GM19240 (cell line): ENCODE data around the gene ICAM3.
"Not testable (repeated sequence)": the region's sequence is repeated elsewhere in the genome, so short reads cannot be mapped to it uniquely, and the experiment has no call there.

Source experiments
- DNase-seq: peaks from one replicate; pipeline ENCODE4 v3.0.0; 2011; ENCODE audit warnings: low spot score; ENCODE audit not compliant: insufficient read length

The ICAM3 gene

DNA sequence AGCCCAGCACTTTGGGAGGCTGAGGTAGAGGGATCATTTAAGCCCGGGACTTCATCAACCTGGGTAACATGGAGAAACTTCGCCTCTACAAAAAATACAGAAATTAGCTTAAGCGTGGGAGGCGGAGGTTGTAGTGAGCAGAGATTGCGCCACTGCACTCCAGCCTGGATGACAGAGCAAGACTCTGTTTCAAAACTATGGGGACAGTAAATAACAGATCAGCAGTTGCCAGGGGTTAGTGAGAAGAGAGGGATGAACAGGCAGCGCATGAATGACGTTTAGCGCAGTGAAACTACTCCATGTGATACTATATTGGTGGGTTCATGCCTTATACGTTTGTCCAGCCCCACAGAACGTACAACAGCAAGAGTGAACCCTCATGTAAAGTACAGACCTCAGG lies 7.1 kb upstream of the ICAM3 start:
- no peak for DNase-seq

DNA sequence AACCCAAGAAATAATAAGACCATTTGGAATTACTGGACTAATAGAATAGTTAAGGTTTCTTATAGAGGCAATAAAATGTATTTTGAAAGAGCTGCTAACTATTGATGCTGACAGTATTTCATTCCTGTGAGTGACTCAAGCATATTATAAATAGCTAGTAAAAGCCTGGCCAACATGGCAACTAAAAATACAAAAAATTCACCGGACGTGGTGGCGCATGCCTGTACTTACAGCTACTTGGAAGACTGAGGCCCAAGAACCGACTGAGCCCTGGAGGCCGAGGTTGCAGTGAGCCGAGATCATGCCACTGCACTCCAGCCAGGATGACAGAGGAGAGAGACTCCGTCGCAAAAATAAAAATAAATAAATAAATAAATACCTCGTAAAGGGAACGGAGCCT lies 5.4 kb upstream of the ICAM3 start:
- DNase-seq, result no peak

DNA sequence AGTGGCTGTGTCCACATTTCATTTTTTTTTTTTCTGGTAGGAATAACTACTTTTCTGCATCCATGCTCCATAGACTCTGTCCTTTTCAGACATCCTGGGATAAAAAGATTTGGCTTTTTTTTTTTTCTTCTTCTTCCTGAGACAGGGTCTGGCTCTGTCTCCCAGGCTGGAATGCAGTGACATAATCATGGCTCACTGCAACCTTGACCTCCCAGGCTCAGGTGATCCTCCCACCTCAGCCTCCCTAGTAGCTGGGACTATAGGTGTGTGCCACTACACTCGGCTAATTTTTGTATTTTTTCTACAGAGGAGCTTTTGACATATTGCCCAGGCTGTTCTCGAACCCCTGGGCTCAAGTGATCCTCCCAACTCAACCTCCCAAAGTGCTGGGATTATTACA lies 4.1 kb upstream of the ICAM3 start:
- no peak for DNase-seq

DNA sequence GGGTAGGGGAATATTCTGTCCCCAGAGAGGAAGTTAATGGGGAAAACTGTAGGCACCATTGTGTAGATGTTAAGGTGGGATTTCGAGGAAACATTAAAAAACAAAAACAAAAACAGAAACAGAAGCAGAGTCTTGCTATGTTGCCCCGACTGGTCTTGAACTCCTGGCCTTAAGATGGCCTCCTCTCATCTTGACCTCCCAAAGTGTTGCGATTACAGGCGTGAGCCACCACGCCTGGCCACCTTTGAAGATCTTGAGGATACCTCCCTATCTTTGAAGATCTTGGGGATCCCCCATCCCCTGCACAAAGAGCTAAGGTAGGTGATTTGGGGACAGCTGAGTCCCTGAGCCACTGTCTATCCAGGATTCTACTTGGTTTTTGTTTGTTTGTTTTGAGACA lies 553 bp upstream of the ICAM3 start:
- no peak for DNase-seq

DNA sequence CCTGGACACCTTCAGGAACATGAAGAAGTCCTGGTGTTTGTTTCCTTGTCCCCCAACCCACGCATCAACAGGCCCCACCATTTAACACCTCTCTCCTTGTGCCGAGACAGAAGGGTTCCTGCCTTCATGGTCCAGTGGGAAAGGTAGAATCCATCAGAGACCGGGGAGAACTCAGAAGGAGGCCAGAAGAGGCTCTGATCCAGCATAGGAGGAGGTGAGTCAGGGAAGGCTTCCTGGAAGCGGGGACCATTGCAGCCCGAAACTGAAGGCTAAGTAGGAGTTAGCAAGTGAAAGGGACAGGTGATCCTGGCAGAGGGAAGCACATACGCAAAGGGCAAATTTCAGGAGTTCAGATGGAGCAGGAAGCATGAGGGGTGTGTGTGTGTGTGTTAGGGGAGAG lies 484 bp downstream of the ICAM3 start:
- no peak for DNase-seq

DNA sequence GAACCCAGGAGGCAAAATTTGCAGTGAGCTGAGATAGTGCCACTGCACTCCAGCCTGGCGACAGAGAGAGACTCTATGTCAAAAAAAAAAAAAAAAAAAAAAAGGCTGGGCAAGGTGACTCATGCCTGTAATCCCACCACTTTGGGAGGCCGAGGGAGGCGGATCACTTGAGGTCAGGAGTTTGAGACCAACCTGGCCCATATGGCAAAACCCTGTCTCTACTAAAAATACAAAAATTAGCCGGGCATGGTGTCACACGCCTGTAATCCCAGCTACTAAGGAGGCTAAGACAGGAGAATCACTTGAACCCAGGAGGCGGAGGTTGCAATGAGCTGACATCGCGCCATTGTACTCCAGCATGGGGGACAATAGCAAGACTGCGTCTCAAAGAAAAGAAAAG lies 2.7 kb downstream of the ICAM3 start:
- not testable (repeated sequence) for DNase-seq

DNA sequence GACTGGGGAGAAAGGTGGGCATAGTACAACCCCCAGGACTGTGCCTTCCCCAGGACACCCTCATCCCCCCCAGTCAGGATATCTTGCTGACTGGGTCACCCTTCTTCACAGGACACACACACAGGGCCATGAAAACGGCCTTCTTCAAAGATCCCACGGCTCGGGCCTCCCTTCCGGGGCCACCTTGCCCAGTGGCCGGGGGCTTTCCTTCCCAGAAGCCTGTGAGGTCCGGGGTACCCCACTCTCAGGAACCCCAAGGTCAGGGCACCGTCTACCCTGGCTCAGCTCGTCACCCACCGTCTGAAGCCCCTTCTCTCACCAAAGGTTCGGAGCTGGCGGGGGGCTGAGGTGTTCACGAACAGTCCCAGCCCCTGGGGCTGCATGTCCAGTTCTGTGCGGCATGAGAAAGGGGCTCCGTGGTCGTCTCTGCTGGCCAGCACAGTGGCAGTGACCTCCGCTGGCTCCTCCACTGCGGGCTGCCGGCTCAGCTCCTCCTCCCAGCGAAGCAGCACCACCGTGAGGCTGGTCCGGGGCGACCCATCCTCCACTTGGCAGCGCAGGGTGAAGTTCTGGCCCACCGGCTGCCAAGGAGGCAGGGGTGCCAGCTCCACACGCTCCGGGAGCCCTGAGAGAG lies 4.0 kb downstream of the ICAM3 start:
- no peak for DNase-seq

DNA sequence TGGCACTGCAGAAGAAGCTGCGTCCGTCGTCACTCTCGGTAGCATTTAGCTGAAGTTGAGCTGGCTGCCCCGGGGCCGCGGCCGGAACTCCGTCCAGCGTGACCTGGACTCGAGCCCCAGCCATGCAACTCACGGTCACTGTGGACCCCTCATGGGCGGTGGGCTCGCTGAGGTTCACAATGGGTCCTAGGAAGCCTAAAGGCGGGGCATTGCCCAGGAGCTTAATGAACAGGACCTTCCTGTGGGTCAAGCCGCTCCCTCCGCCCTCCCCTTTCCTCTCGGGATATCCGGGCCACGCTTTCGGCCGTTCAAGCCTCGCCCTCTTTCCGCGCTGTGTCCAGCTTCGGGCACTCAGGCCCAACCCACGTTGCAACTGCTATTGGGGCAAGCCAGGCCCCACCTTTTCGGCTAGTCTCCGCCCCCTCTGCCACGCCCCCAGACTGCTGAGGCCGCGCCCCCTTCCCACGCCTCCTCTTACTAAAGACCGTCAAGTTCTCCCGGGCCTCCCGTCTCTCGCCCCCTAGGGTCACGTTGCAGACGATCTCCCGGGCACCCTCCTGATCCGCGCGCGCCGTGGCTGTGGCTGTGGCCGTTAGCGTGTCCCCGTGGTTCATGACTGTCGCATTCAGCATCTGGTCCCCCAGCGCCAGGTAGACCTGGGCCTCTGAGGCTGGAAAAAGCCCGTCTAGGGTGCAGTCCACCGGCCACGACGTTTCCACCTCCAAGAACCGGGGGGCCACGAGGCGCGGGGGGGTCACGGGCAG lies 4.7 kb downstream of the ICAM3 start:
- no peak for DNase-seq

DNA sequence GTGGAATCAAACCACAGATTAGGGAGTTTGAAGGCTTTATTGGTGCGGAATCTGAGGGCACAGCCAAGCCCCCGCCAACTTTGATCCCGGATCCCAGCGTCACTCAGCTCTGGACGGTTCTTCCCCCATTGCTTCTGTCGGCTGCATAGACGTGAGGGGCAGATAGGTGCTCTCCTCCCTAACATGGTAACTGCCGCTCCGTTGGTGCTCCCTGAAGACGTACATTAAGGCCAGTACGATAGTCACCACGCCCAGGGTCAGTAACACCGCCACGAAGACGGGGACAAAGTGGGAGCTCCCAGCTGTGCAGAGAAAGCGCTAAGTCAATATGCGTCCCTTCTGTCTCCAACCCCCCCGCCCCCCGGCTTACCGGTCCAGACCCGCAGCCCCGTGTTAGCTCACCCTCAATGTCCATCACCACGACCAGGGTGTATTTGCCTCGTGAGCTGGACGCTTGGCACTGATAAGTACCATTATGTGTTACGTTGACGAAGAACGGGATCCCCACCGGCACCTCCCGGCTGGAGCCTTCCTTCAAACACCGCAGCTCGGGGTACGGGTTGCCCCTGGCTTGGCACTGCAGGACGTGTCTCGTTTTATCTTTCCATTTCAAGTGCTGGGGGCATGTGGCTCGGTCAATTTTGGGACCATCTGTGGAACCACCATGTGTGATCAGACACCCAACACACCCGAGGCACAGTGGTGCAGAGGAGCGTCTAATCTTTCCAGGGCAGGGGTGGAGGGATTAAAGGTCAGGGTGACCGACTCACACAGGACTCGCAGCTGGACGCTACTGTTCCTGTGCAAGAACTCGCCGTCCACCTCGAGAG lies 5.5 kb downstream of the ICAM3 start:
- DNase-seq, result no peak

DNA sequence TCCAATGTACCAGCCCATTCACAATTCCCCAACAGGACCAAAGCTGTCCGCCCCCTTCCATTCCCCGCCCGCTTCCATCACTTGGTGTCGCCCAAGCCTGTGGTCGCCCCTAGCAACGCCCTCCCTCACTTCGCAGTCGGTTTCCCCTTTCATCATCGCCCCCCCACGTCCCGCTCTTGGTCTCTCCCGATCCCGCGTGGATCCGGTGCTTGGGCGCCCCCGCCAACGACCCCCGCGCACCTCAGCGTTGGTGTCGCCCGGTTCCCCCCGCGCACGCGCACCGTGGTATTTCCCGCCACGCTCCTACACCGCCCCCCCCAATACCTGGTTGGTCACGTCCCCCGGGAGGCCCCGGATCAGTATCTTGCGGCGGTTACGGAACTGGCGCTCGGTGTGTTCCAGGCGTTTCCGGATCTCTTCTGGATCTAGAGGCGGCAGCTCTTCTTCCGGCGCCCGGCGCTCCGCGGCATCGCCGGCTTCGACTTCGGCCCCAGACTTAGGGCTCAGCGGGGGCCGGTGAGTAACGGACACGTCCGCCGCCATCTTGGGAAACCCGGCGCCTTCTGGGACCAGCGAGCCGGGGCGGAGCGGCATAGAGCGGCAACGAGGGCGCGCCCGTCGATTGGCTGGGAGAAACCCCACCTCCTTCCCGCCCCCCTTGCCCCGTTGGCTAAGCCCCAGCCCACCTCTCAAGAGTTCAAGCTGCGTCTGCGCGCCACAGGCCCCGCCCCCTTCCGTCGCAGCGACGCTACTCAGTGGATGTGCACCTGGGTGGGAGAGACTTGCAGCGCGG lies 6.3 kb downstream of the ICAM3 start, which contains the start of gene RAVER1:
TSS of gene RAVER1 (minus strand) at position 565 of the 793 bp plus-strand sequence. CDS start at position 543, 22 bp downstream.
- DNase-seq, result peak; percentile 98

DNA sequence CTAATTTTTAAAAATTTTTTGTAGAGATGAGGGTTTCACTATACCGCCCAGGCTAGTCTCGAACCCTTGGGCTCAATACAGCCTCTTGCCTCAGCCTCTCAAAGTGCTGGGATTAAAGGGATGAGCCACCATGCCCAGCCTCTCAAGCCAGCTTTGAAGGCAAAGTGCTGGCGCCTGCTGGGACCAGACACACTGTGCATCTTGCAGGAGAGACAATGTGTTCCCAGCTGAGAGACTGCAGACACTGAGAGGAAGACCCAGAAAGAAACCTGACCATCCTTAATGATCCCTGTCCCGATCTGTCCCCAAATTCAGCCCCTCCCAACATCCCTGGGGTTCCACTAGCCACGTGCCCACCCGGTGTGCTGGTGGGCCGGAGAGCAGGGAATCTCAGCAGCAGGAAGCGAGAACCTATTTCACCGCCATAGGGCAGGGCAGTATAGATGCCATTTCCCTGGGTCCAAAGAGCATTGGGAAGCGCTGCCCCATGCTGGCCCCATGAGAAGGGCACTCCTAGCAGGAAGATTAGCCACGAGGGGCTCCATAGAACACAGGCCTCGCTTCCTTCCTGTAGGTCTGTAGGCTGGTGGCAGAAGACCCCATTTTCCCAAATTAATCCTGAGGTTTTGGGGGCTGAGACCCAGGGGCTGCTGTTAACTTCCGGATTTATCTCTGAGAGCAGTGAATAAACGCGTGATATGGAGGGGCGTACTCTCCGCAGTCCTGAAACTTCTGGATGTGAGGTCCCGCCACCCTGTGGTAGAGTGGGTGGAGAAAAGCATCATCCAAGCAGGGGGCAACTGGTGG lies 7.1 kb downstream of the ICAM3 start:
- no peak for DNase-seq

DNA sequence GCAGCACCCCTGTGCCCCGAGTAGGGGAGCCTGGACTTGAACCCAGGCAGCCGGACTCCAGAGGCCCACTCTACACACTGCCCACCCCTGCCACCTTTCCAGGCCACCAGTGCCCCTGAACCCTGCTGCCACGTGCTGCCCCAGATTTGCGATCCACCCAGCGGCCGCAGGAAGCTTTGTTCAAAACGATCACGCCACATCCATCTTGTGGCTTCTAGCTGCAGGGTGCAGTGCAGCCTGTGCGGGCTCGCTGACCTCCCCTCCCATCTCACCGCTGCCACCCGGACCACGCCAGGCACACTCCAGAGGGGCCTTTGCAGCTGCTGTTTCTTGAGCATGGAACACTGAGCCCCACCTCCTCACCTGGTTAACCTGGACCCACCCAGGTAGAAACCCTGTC lies 9.9 kb downstream of the ICAM3 start:
- DNase-seq, result no peak

DNA sequence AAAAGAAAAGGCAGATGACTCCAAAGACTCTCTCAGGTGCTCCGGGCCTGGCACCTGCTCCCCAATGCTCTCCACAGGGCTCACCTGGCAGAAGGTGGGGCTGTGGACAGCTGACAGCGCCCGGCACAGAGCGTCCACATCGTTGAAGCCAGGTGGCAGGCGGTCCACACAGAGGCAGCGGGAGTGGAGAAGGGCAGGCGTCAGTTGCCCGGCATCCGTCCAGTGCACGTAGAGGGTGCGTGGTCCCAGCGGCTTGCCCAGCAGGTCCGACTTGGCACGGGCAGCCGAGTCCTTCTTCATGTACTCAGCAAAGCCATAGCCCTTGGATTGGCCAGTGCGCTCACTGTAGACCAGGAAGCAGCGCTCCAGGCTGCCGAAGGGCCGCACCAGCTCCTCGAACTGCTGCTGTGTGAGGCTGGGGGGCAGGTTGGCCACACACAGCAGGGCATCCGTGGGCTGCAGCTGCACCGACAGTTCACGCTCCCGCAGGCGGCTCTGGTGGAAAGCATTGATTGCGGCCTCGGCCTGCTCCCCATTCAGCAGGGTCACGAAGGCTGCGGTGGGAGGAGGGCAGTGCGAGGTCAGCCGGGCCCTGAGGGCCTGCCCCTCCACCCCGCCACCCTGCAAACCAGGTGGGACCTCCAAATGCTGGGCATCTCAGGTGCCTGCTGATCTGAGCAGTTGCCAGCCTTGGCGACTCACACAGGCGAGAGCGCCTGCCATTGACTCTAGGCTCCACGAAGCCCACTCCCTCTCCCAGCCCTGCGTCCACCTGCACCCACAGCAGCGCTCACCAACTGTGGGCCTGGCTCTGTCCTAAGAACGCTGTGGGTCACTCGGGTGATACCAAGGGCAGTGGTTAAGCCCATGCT lies 10.6 kb downstream of the ICAM3 start:
- DNase-seq, result no peak

DNA sequence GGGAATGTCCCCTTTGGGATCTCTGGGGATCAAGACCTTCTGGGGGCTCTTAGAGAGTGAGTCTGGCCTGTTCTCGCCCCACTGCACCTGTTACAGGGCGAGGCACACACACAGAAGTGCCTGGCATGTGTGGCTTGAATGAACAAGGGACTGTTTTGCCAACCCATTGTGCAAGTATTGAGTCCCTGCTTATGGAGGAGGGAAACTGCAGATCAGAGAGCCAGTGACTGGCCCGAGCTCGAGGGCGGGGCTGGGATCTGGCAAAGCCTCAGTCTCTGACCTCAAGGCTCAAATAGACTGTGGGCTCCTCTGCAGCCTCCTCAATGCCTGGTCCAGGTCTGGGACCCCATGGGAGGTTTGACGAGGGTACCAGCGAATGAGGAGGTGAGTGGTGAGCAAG lies 11.6 kb downstream of the ICAM3 start:
- no peak for DNase-seq

DNA sequence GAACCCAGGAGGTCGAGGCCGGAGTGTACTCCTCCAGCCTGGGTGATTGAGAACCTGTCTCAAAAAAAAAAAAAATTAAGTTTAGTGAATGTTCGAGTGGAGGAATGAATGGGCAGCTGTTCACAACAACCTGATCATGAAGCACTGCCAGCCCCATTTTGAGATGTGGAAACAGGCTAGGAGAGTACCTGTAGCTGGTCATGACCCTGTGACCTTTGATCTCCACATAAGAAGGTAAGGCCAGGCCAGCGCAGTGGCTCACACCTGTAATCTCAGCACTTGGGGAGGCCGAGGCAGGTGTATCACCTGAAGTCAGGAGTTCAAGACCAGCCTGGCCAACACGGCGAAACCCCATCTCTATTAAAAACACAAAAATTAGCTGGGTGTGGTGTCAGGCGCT lies 13.7 kb downstream of the ICAM3 start:
- DNase-seq, result no peak

DNA sequence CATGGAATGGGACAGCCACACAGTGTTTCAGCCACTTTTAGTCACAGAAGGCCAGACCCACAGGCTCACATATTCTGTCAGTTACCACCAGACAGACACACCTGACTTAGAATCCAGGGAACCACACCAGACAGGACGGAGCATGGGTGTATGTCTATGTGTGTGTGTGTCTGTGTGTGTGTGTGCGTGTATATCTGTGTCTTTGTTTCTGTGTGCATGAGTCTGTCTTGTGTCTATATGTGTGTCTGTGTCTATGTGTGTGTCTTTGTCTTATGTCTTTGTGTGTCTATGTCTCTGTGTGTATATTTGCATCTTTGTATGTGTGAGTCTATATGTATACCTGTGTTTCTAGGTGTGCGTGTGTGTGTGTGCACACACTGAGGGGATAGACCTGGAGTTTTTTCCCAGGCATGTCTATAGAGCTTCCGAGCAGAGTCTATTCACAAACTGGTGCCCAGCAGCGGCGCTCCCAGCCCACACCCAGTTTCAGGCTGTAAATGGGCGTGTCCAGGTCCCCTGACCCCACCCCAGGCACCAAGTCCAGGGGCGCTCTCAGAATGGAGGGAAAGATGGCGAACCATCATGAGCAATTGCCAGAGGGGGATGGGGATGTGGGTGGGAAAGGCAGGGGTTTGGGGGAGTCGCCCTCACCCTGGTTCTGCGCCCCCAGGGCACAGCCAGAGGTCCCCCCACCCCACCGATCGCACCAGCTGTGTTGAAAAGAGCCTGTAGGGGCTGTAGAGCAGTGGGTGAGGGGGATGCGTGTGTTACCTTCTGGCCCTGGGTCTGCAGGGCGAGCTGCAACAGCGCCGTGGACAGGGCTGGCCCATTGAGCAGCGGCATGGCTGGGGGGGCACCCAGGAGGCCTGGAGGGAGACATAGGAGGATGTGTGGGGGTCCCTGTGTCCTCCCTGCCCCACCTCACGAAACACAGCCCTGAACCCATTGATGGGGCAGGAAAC lies 17.3 kb downstream of the ICAM3 start:
- no peak for DNase-seq

DNA sequence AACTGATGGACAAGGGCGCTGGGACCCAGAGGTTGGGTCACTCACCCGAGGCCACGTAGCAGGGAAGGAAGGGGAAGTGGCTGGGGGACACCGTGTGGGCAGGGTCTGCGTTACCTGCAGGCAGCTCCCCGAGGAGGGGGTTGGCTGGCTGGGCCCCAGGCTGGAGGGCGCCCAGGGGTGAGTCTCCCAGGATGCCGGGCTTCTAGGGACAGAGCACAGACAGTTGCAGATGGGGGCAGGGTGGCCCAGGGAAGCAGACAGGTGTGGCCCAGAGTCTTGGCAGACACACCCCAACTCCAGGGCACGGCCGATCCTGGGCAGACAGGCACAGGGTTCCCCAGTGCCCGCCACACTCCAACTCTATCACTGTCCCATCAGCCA lies 18.0 kb downstream of the ICAM3 start:
- no peak for DNase-seq

DNA sequence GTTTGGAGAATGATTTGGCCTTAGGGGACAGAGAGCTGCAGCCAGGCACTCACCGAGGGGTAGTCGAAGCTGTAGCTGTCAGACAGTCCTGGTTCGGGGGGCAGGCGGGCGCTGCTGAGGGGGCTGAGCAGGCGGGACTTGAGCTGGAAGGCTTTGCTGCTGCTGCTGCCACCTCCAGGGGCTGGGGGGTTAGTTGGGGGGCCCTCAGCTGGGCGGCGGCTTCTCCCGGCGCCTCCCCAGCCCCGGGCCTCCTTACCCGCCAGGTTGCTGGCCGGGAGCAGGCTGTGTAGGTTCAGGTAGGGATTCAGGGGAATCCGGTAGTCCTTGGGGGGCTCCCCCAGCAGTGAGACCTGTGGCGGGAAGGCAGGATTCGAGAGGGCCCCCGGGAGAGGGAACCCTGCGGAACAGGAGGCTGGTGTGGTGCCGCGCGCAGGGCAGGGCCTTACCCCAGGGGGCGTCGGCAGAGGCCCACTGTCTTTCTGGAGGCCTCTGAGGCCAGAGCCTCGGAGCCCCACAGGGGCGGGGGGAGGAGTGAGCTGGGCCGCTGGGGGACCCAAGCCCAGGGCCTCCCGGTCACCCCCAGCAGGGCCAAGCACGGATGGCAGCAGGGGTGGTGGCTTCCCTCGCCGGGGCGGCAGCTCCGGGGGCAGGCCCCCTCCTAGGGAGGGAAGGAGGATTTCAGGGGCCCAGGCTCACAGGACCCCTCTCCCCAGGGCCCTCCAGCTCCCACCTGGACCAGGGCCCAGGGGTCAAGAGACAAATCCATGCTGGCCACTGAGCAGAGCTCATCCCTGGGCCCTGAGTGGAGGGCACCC lies 18.6 kb downstream of the ICAM3 start:
- DNase-seq, result no peak
